ENCODE results near the gene PLXNA2. TPM values are rescaled to one million over a fixed set of nuclear protein-coding genes. Genes with fewer than 3 reads are reported as not detected.

Gene PLXNA2
- total RNA-seq, 1 experiment from 2014 or later, result 0.89 TPM

GRCh38 chr1:208137193-208137592, 107.0 kb downstream of the PLXNA2 start:
- Histone ChIP-seq H3K27me3 (ENCODE audit: insufficient read depth, low read length) (no peaks in the 10 kb centered on the region), H3K9me2 (ENCODE audit: insufficient read depth) (no peaks in the 10 kb centered on the region), H3K27ac (ENCODE audit: low read depth, low read length) (no peak overlapping the region), H3K36me3 (ENCODE audit: control insufficient read depth in 1 of 2, insufficient read depth in 2 of 2, low read length in 2 of 2) (no peaks in the 10 kb centered on the region), H4K20me1 (ENCODE audit: insufficient read depth) (no peaks in the 10 kb centered on the region), H3K9me3 (ENCODE audit: control insufficient read depth in 1 of 2, insufficient read depth in 1 of 2, low read depth in 1 of 2, low read length in 2 of 2) (no peaks in the 10 kb centered on the region), H3K79me2 (ENCODE audit: insufficient read depth, low read length) (no peaks in the 10 kb centered on the region), H3K4me1 (ENCODE audit: control insufficient read depth in 1 of 2, insufficient read depth in 2 of 2, low read length in 2 of 2) (peaks cover 3 to 6% of the 10 kb centered on the region in 2 experiments; a peak in 3 of 4 replicates), H2AFZ (ENCODE audit: low read depth, low read length, poor library complexity, severe bottlenecking) (no peak overlapping the region), H3K9ac (ENCODE audit: low read length) (no peak overlapping the region), H3K4me2 (ENCODE audit: low read length) (no peak overlapping the region), H3K4me3 (replicated peaks in 1 of 2; ENCODE audit: low read depth in 1 of 2, low read length in 2 of 2) (no peak overlapping the region)
- ATAC-seq, result no peak
- intact Hi-C loops (cut with micrococcal nuclease), result no loop called here
- RAD21 ChIA-PET (ENCODE audit: low non-redundant PET in 1 of 2, low total read pairs in 2 of 2, uncharacterized antibody in 2 of 2, unreplicated experiment in 2 of 2), result no interaction called here
- DNase-seq (ENCODE audit: low read depth, low spot score), result no peak
- CTCF ChIA-PET, result no interaction called here
- POLR2A ChIA-PET, result no interaction called here
- BruUV-seq (replicated peaks), result no TSS peak
- TF ChIP-seq FOSL1 (IDR thresholded peaks at IDR 0.05; ENCODE audit: low read depth), result no peak
- TF ChIP-seq REST (IDR thresholded peaks at IDR 0.05; ENCODE audit: low read depth), result no peak
- TF ChIP-seq SRF (IDR thresholded peaks at IDR 0.05; ENCODE audit: low read depth), result no peak
- TF ChIP-seq EZH2 (IDR thresholded peaks at IDR 0.05), result no peak
- TF ChIP-seq CEBPB (IDR thresholded peaks at IDR 0.05; ENCODE audit: low read depth), result no peak
- TF ChIP-seq POLR2A (IDR thresholded peaks at IDR 0.05; ENCODE audit: borderline replicate concordance, extremely low read depth, insufficient read depth, insufficient read length), result no peak
- TF ChIP-seq POLR2AphosphoS5 (IDR thresholded peaks at IDR 0.05; ENCODE audit: low read depth, low read length), result no peak
- TF ChIP-seq JUND (IDR thresholded peaks at IDR 0.05), result no peak
- no peak for TF ChIP-seq TCF7L2 (IDR thresholded peaks at IDR 0.05; ENCODE audit: borderline replicate concordance, extremely low read depth, insufficient read depth, insufficient read length)
- no peak for TF ChIP-seq RAD21 (IDR thresholded peaks at IDR 0.05; ENCODE audit: low read depth)
- TF ChIP-seq ATF3 (IDR thresholded peaks at IDR 0.05), result no peak
- no peak for TF ChIP-seq MAX (IDR thresholded peaks at IDR 0.05)
- TF ChIP-seq SP1 (IDR thresholded peaks at IDR 0.05; ENCODE audit: low read depth), result no peak
- no peak for TF ChIP-seq ELF1 (IDR thresholded peaks at IDR 0.05; ENCODE audit: borderline replicate concordance, low read depth)
- no peak for TF ChIP-seq EGR1 (IDR thresholded peaks at IDR 0.05; ENCODE audit: low read depth)
- no peak for TF ChIP-seq ZFX (IDR thresholded peaks at IDR 0.05)
- TF ChIP-seq CTCF (IDR thresholded peaks at IDR 0.05 in 2 of 3, conservative IDR thresholded peaks at IDR 0.05 in 1 of 3; ENCODE audit: borderline replicate concordance in 1 of 3, insufficient read depth in 1 of 3, low read depth in 2 of 3, low read length in 2 of 3), result no peak
- no peak for TF ChIP-seq ZBTB33 (IDR thresholded peaks at IDR 0.05; ENCODE audit: extremely low read depth, insufficient replicate concordance, low read length)
- TF ChIP-seq YY1 (IDR thresholded peaks at IDR 0.05; ENCODE audit: extremely low read depth, insufficient replicate concordance, low read depth, low read length), result no peak
- TF ChIP-seq EZH2phosphoT487 (IDR thresholded peaks at IDR 0.05; ENCODE audit: borderline replicate concordance), result no peak

All from HCT116 (cell line).